GM19025 (cell line): ENCODE measurements around the gene ARID1A.
"Not testable (repeated sequence)": the region's sequence is repeated elsewhere in the genome, so short reads cannot be mapped to it uniquely, and the experiment has no call there.

Experiments
- ATAC-seq: cut with Tn5 transposase; IDR thresholded peaks from one replicate; pipeline ENCODE4 v1.9.1; 2021; ENCODE audit warnings: mild to moderate bottlenecking, low read depth, moderate library complexity; ENCODE audit not compliant: unreplicated experiment

The ARID1A gene

DNA sequence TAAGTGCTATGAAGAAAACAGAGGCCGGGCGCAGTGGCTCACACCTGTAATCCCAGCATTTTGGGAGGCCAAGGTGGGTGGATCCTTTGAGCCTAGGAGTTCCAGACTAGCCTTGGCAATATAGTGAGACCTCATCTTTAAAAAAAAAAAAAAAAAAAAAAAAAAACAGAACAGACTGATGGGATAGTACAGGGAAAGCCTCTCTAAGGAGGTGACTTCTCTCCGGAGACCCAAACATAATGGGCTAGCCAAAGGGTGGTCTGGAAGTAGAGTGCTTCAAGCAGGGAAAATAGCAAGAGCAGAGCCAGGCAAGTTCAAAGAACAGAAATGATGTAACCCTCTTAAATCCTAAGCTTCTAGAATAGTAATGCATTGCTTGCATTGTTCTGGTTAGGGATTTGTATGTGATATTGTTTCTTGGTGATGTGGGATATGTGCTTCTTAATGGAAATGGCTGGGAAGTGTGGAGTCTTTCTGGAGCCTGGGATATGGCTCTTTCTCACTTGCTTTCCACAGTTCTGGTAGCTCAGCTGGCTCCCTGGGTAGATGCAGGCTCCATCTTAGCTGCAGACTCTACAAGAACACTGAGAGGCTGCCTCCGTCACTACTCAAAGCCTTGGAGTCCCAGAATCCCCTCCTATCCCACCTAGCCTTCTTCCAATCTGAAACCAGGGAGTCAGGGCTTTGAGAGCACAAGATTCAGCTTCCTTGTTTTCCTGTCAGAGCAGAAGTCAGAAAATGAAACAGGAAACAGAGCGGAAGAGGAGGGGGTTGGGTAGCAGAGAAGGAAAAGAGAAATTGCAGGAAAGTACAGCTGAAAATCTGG, 90.0 kb downstream of the ARID1A start:
- ATAC-seq: no peak

DNA sequence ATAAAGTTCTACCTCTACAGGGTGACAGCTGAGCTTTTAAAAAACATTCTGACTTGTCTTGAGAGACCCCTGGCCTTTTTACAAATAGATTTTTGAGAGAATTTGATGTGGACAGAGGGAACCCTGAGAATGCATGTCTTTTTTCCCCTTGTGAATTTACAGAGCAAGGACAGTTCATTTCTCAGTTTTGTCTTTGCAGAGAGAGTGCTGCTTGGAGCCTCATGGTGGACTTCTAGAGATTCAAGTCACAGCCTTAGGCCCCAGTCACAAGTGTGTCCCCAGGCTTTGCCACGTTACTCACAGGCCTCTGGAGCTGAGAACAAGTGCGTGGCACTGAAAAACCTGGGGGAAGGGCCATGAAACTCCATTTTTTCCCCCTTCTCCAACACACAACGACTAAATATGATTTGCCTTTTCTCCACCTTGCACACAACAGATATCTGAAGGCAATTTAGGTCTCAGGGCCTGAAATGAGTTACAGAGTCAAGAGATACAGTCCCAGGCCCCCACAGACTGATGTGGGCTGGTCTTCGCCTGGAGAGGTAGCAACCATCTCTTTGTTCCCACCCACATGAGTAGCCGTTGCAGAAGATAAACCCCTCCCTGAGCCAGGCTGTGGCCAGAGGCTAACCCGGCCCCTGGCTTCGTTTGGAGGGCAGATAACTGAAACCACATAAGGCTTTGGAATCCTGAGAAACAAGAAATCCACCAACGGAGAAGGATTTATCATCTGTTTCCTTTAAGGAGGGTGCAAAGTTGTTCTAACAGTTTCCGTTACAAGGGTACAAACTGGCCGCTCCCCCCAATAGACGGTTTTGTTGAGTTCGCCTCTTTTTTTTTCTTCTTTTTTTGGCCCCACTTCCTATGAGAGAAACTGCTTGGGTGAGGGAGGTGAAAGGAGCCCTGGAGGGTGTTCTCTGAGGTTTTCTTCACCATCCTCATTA, 90.9 kb downstream of the ARID1A start:
- no peak for ATAC-seq

DNA sequence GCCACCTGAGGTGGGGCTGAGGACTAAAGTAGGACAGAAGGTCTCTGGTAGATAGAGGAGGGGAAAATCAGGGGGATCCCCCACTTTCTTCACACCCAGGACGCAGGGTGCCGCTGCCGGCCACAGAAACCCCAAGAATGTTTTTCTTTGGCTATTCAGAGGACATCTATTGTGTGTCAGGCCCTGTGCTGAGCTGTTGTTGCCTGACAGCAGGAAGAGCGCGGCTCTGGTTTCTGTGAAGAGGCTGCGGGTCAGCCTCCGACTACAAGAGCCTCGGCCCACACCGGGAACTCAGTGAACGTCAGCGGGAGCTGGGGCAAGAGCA, 91.5 kb downstream of the ARID1A start:
- ATAC-seq: peak; percentile 48

DNA sequence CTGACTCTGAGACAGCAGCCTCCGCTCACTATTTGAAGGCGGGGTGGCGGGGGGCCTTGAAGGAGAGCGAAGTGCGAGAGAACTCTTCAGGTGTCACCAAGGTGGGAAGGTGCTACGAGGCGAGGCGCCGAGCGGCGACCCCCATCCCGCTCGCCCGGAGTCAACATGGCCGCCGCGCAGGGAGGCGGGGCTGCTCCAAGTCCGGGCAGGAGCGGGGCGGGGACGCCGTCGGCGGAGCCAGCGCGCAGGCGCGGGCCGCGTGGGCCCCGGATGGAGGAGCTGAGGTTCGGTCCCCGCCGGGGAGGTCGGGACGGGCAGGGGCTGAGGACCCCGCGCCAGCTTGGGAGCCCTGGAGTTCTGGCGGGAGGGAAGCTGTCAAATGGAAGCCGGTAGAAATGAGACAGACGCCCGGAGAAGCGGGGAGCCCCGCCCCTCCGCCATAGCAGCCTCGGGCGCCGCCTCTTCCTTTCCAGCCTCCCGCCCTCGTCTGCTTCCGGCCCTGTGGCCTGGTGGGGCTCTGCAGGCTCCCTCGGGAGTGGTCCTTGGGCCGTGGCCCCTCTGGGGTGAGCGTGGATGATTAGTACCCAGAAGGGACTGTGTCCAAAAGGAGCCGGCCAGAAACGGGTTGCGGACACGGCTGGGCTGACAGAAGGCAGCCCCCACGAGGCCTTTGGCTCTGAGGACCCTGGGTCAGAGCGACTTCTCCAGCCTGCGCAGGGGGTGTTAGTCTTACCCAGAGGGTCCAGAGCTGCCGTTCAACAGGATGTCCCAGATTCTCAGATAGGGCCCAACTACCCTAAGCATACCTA, 92.1 kb downstream of the ARID1A start, which contains the start of gene PIGV:
TSS of gene PIGV (plus strand) at position 245 of the 809 bp plus-strand sequence. CDS start 2,866 bp downstream, outside the sequence.
- ATAC-seq: peak; percentile 61

DNA sequence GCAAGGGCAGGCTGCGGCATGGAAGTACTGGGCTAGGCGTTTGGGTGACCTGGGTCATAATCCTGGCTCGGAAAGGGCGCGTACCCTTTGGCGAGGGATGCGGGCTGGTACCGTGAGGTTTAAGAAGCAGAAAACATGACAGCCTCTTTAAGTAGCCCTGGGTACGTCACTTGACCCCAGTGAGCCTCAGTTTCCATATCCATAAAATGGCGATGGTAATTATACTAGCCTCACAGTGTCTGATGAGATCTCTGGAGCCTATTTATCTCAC, 92.6 kb downstream of the ARID1A start:
- ATAC-seq: no peak

DNA sequence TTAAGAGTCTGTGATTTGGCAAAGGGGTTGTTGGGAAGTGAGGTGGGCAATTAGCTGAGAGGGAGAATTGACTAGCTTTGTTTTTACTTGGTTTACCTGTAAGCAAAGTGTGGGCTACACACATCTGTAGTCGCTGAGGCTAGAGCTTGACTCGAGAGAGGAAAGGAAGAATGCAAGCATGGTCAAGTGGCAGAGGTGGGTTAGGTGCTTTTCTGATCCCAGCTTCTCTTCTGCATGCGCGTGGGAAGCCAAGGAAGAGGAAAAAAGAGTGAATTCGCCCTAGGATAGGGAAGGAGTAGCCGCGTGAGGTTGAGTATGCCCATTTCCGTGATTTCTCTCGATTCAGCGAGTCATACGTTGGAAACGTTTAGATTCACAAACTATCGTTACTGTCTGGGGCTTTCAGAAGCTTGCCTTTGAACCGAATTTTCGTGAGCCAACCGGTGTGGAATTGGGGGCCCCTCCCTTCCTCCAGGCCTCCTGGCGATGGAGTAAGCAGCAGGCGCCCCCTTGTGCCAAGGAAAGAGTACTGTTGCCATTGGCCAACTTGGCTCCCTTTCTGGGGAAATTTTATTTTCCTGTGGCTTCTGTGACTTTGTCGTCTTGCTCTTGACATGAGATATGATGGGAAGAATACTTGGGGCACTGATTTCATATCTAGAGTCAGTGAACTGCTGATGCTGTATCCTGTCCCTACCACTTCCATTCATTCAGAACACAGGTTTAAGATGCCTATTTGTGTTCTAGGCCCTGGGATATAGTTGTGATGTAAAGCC, 93.2 kb downstream of the ARID1A start:
- no peak for ATAC-seq

DNA sequence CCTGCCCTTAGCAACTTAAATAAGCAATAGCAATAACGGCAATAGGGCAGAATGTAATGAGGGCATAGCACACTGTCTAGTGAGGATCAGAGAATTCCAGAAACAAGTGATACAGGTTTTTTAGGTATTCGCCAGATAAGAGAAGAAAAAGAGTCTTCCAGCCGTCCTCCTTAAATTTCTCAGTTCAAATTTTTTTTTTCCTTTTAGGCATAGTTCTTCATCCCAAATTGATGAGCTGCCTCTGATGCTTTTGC, 93.7 kb downstream of the ARID1A start:
- ATAC-seq: no peak

DNA sequence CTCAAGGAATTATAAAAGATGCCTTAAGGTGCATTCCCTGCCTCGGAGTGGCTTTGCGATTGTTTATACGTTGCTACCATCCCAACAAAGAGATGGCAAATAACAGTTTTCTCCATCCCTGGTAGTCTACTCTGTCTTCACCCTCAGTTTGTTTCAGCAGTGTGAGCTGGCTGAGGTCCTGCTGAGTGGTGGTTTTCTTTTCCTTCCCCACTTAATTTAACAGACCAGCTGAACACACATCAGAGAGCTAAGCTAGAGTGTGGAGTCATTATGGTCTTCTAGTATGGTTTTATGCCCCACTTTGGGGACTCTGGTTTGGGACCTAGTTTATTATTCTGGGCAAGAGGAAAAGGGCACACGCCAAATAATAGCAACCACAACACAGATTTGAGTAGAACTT, 94.1 kb downstream of the ARID1A start:
- ATAC-seq: no peak

DNA sequence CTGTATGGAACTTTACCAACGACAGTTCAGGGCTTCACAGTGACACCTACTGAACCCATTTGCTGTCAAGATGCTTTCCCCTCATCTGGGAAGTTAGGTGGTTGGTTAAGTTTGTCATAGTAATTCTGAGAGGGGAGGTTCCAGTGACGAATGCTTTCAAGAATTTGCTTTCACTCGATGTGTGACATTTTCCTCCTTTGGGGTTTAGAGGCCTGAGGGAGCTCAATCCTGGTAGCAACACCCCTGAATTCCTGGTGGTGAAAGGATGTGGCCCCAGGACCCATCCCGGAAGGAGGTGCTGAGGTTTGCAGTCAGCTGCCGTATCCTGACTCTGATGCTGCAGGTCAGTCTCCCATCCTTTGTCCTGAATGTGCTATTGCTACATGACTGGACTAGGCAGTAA, 94.7 kb downstream of the ARID1A start:
- no peak for ATAC-seq

DNA sequence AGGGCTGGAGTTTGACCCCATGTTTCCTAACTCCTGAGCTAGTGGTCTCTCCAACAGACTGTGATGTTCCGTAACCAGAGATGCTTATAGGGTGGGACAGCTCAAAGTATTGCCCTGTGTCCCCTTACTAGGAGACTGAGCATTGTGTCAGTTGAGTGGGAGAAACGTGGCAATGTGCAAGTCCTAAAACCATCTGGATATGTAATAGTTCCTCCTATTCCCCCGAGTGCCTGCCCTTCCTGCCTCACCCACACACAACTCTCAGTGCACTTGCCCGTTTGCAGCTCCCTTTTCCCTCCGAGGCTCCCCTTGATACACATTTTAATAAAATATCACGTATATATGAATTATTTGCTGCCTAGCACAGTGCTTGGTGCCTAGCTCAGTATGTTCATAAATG, 95.3 kb downstream of the ARID1A start:
- ATAC-seq: no peak

DNA sequence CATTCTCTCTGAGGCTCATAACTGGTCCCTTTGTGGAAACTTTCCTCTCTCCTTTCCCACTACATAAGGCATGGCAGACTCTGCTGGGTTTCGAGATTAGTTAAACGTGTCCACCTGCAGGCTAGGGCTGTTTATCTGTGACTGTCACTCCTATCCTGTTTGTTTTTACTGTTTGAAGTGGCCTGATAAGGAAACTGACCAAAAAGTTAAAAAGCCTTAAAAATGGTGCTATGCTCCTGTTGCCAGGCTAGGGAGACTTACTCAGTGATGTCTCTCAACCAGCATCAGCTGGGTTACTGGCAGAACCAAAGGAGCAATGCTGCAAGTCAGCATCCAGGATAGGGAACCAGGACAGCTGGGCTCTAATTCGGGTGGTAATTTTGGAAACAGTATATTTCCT, 95.8 kb downstream of the ARID1A start:
- no peak for ATAC-seq

DNA sequence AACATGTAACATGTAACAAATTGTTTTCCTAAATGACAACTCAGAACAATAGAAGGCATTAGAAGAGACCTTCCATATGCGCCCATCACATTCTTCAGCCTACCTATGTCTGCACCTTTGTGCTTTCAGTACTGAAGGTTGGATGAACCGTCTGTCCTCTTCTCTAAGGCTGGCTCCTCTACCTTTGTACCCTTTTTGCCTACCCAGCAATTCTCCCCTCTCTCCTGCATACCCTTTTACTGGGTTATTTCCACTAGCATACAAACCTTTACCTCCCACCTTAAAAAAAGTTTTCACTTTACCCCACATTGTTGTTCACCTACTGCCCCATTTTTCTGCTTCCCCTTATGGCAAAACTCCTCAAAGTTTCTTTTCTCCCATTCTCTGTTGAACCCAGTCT, 97.1 kb downstream of the ARID1A start:
- ATAC-seq: no peak

DNA sequence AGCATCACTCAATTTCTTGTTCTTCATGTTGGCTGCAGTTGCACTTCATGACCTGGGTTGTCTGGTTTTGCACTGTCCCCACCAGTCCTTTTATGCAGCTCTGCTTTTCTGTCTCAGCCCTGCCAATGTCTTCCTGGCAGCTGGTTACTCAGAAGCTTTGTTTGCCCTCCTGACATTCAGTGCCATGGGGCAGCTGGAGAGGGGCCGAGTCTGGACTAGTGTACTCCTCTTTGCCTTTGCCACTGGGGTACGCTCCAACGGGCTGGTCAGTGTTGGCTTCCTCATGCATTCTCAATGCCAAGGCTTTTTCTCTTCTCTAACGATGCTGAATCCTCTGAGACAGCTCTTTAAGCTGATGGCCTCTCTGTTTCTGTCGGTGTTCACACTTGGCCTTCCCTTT, 98.6 kb downstream of the ARID1A start:
- no peak for ATAC-seq

DNA sequence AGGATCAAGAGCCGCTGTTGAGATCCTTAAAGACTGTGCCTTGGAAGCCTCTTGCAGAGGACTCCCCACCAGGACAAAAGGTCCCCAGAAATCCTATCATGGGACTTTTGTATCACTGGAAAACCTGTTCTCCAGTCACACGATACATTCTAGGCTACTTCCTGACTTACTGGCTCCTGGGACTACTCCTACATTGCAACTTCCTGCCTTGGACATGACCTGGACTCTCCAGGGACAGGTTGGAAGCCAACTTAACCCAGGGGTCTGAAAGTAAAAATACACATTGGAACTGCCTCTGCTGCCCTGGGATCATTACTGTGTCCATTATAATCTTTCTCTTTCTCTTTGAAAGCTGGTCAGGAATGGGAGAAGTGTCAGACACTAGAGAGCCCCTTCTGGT, 101.8 kb downstream of the ARID1A start:
- no peak for ATAC-seq

DNA sequence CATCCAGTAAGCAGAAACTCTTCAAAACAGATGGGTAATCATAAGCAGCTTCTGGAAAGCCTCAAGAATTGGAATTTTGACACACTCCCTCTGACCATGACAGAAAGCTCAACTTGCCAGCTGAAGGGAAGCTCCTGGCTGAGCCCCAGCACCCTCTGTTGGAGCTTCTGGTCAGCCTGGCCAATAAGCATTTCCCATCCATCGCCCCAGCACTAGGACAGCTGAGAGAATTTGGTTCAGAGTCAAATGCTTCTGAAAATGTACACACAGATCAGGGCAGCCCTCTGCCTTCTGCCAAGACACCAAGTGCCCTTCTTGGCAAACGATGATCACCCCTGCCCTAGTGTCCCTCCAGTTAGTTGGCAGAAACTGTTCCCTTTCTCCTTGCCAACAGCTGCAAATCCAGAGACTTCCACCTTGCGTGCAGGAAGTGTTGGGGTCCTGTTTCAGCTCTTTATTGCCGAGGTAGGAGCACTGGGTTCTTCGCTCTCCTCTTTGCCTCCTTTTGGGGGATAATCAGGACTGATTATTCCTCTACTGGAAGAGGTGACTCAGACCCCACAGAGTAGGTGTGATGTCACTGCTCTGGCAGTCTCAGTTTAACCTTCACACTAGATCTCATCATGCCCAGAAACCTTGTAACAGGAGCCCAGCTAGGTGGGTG, 103.8 kb downstream of the ARID1A start:
- no peak for ATAC-seq

DNA sequence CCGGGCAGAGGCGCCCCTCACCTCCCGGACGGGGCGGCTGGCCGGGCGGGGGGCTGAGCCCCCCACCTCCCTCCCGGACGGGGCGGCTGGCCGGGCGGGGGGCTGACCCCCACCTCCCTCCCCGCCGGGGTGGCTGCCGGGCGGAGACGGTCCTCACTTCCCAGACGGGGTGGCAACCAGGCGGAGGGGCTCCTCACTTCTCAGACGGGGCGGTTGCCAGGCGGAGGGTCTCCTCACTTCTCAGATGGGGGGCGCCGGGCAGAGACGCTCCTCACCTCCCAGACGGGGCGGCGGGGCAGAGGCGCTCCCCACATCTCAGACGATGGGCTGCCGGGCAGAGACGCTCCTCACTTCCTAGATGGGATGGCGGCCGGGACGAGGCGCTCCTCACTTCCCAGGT, 108.1 kb downstream of the ARID1A start:
- not testable (repeated sequence) for ATAC-seq

DNA sequence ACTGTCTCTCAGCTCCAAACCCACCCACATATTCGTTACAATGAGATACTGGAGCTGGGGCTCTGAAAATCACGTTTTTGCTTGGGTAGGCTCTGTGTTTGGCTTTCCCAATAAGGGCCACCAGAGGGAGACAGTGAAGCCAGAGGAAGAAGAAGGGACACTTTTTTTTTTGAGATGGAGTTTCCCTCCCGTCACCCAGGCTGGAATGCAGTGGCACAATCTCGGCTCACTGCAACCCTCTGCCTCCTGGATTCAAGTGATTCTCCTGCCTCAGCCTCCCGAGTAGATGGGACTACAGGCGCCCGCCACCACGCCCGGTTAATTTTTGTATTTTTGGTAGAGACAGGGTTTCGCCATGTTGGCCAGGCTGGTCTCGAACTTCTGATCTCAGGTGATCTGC, 114.3 kb downstream of the ARID1A start:
- not testable (repeated sequence) for ATAC-seq

DNA sequence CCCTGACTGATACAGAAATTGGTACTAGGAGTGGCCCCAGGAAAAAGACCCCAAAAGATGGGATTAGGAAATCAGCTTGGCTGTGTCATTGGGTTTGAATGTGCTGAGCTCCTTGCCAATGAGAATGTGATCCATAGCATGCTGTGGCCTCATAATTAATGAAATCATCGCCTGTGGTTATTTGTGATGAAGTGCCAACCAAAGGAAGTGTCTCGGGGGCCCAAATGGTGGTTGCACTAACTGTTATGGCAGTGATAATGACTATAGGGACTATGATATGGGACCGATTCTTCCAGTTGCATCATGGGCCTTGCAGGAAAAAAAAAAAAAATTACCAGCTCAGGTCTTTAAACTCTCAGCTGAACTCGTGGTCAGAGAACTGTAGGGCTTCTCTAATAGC, 115.2 kb downstream of the ARID1A start:
- ATAC-seq: no peak

DNA sequence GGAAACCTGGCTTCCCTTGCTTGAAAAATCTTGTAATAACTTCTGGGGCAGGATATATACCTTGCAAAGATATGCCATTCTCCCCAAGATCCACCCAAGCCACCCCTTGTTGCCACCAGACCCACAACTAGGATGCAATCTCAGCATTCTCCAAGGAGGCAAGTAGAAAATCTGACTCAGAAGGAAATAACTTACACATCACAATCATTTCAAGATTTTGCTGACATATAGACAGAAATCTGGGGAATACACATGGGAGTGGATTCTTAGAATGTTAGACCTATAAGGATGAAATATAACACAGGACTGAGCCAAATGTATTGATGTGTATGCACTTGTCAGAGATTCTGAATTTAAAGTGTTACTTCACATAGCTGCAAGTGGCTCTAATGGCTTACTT, 115.9 kb downstream of the ARID1A start:
- no peak for ATAC-seq

DNA sequence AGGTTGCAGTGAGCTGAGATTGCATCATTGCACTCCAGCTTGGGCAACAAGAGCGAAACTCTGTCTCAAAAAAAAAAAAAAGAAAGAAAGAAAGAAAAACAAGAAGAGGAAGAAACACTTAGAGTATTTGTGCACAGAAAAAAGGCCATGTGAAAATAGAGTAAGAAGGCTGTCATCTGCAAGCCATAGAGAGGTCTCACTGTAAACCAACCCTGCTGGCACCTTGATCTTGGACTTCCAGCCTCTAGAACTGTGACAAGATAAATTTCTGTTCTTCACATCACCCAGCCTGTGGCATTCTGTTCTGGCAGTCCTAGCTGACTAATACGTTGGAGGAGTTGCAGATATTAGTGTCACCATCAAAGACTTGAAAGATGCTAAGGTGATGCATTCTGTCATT, 118.6 kb downstream of the ARID1A start:
- ATAC-seq: no peak
